B cell (primary cell): Measurements from ENCODE around the gene IGFBP7.

ENCODE experiments used
- CTCF ChIP-seq: fragments of 200-600 bp; IDR thresholded peaks from one replicate; pipeline ENCODE4 v1.8.0; 2022; ENCODE audit warnings: antibody characterized with exemption, mild to moderate bottlenecking
- EZH2 ChIP-seq: IDR thresholded peaks from 2 replicates; pipeline ENCODE4 v1.6.1; 2012; ENCODE audit warnings: borderline replicate concordance, low read depth, mild to moderate bottlenecking, moderate library complexity, low read length; ENCODE audit not compliant: insufficient read depth, poor library complexity, severe bottlenecking

DNA sequence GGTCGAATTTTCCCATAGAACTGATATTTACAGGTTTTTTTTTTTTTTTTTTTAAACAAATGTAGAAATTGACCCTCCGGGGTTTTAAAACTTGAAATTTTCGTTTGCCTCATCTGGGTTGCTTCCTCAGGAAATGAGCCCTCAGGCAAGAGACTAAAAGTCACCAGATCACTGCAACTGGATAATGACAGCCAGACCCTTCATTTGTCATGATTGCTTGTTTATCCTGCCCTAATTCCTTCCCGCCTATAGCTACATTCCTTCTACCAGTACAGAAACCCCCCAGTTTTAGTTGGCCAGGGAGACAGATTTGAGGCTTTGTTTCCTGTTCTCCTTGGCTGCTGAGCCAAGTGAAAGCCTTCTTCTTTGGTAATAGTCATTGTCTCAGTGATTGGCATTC lies 44.0 kb upstream of the IGFBP7 start:
- no peak for TF ChIP-seq CTCF
- no peak for TF ChIP-seq EZH2
